T-helper 1 cell treated with Interleukin-12 subunit alpha and Interleukin-12 subunit beta and Interleukin-4 antibody, amounts not matched to agents 30 ng/mL and 1 ng/mL, for 36 hours (primary cell): Measurements from ENCODE around the gene TRIM40. TPM values are rescaled to one million over a fixed set of nuclear protein-coding genes. Genes with fewer than 3 reads are reported as not detected.

Source experiments
- intact Hi-C: fragments of 100-400 bp; cut with micrococcal nuclease; formaldehyde crosslinking; loops from one replicate; pipeline ENCODE4 v1.15.1; 2024
- total RNA-seq: library from RNA; stranded (reverse); gene quantifications from 2 replicates; pipeline ENCODE4 v1.2.3, GENCODE V29; 2022

TRIM40 gene
- total RNA-seq, 1 donor from 2014 or later, result not detected

GRCh38 chr6:30147096-30147495 is 11.2 kb downstream of the TRIM40 start:
- intact Hi-C loops, result no loop called here

- intact Hi-C loops, result no loop called here
Observed at GRCh38 chr6:30149234-30149633, 13.3 kb downstream of the TRIM40 start.

- intact Hi-C loops, result no loop called here
Observed at GRCh38 chr6:30149858-30150550, 14.1 kb downstream of the TRIM40 start.

GRCh38 chr6:30150671-30151395 is 14.9 kb downstream of the TRIM40 start:
- intact Hi-C loops, result no loop called here

GRCh38 chr6:30151580-30151979 is 15.6 kb downstream of the TRIM40 start:
- intact Hi-C loops, result no loop called here

- intact Hi-C loops, result no loop called here
Observed at GRCh38 chr6:30152016-30152673, 16.2 kb downstream of the TRIM40 start.

GRCh38 chr6:30152910-30153610 is 17.1 kb downstream of the TRIM40 start:
- intact Hi-C loops, result no loop called here

- intact Hi-C loops, result no loop called here
Observed at GRCh38 chr6:30154061-30154460, 18.1 kb downstream of the TRIM40 start.

- intact Hi-C loops, result no loop called here
Observed at GRCh38 chr6:30154709-30155519, 19.0 kb downstream of the TRIM40 start.

GRCh38 chr6:30155520-30156261 is 19.8 kb downstream of the TRIM40 start:
- intact Hi-C loops, result no loop called here

GRCh38 chr6:30156262-30156599 is 20.3 kb downstream of the TRIM40 start:
- intact Hi-C loops, result no loop called here

- intact Hi-C loops, result no loop called here
Observed at GRCh38 chr6:30156774-30157173, 20.8 kb downstream of the TRIM40 start.

- intact Hi-C loops, result no loop called here
Observed at GRCh38 chr6:30157581-30157980, 21.6 kb downstream of the TRIM40 start.

GRCh38 chr6:30157999-30158398 is 22.1 kb downstream of the TRIM40 start:
- intact Hi-C loops, result no loop called here

GRCh38 chr6:30158475-30159040 is 22.6 kb downstream of the TRIM40 start:
- intact Hi-C loops, result no loop called here

- intact Hi-C loops, result no loop called here
Observed at GRCh38 chr6:30160008-30160784, 24.3 kb downstream of the TRIM40 start.

- intact Hi-C loops, result no loop called here
Observed at GRCh38 chr6:30160785-30161531, 25.0 kb downstream of the TRIM40 start, which contains the start of gene TRIM10. Gene TRIM10, minus strand, starts transcription at chr6:30161211. Its CDS starts 353 bp downstream, at chr6:30160858.
